CD4-positive, CD25-positive, alpha-beta regulatory T cell (primary cell): ENCODE measurements around the gene PLA2G2F. TPM values are rescaled to one million over a fixed set of nuclear protein-coding genes. Genes with fewer than 3 reads are reported as not detected.
"Not testable (repeated sequence)": the region's sequence is repeated elsewhere in the genome, so short reads cannot be mapped to it uniquely, and the experiment has no call there.

Source experiments
- ATAC-seq, 2 donors: fragments of 150-1000 bp; cut with Tn5 transposase; one replicate each; pipeline ENCODE4 v1.10.0; 2021; ENCODE audit warnings: low read depth in 2 of 2, moderate number of reproducible peaks in 2 of 2, moderate library complexity in 1 of 2
- DNase-seq, 3 donors: peaks; one replicate each; pipeline versions ENCODE4 v3.0.0 to v3.0.0-alpha.2; 2012 to 2022; ENCODE audit warnings: mixed read lengths in 1 of 3
- H3K27ac ChIP-seq: one replicate; pipeline ENCODE4 v1.7.0; 2013; ENCODE audit warnings: mild to moderate bottlenecking, low read length; ENCODE audit not compliant: insufficient read depth, poor library complexity, severe bottlenecking
- H3K27me3 ChIP-seq: one replicate; pipeline ENCODE4 v1.7.0; 2013; ENCODE audit warnings: low read length; ENCODE audit not compliant: control insufficient read depth, insufficient read depth
- H3K36me3 ChIP-seq: one replicate; pipeline ENCODE4 v1.7.0; 2013; ENCODE audit warnings: mild to moderate bottlenecking, low read length, moderate library complexity; ENCODE audit not compliant: control insufficient read depth, insufficient read depth
- H3K4me1 ChIP-seq: 2 replicates; pipeline ENCODE4 v1.7.0; 2013; ENCODE audit warnings: mild to moderate bottlenecking, low read length; ENCODE audit not compliant: insufficient read depth, control insufficient read depth, poor library complexity, severe bottlenecking
- H3K4me3 ChIP-seq: one replicate; pipeline ENCODE4 v1.7.0; 2013; ENCODE audit warnings: low read depth, mild to moderate bottlenecking, low read length, moderate library complexity
- H3K9me3 ChIP-seq, 2 experiments: 1 replicate in 1 of 2; 2 replicates in 1 of 2; pipeline ENCODE4 v1.7.0; 2013; ENCODE audit warnings: low read length in 2 of 2, mild to moderate bottlenecking in 1 of 2, moderate library complexity in 1 of 2; ENCODE audit not compliant: control insufficient read depth in 2 of 2
- H3K27ac Mint-ChIP-seq, 3 donors: one replicate each; pipeline ENCODE4 v1.8.0; 2020 to 2022; ENCODE audit warnings: mild to moderate bottlenecking in 3 of 3, mixed read lengths in 3 of 3, moderate library complexity in 2 of 3
- H3K27me3 Mint-ChIP-seq: one replicate; pipeline ENCODE4 v1.8.0; 2022; ENCODE audit warnings: mild to moderate bottlenecking, mixed read lengths
- H3K36me3 Mint-ChIP-seq: one replicate; pipeline ENCODE4 v1.8.0; 2020; ENCODE audit warnings: mixed read lengths
- H3K4me1 Mint-ChIP-seq, 4 donors: one replicate each; pipeline ENCODE4 v1.8.0; 2020 to 2022; ENCODE audit warnings: mixed read lengths in 4 of 4, mild to moderate bottlenecking in 1 of 4
- H3K4me3 Mint-ChIP-seq, 4 donors: one replicate each; pipeline ENCODE4 v1.8.0; 2020 to 2022; ENCODE audit warnings: mild to moderate bottlenecking in 4 of 4, mixed read lengths in 4 of 4, moderate library complexity in 3 of 4
- H3K9me3 Mint-ChIP-seq, 7 donors: one replicate each; pipeline ENCODE4 v1.8.0; 2020 to 2022; ENCODE audit warnings: mixed read lengths in 7 of 7, mild to moderate bottlenecking in 3 of 7, moderate library complexity in 2 of 7
- polyA plus RNA-seq, 4 donors: library from polyadenylated mRNA; unstranded; fragments of 300-500 nt; fragmentation: Illumina TruSeq; gene quantifications; one replicate each; pipeline ENCODE4 v1.2.3, GENCODE V29; 2021
- total RNA-seq: library from RNA; stranded (reverse); gene quantifications from one replicate; pipeline ENCODE4 v1.2.3, GENCODE V29; 2022

Gene PLA2G2F
- total and polyA plus RNA-seq, 5 donors from 2014 or later, result not detected

DNA sequence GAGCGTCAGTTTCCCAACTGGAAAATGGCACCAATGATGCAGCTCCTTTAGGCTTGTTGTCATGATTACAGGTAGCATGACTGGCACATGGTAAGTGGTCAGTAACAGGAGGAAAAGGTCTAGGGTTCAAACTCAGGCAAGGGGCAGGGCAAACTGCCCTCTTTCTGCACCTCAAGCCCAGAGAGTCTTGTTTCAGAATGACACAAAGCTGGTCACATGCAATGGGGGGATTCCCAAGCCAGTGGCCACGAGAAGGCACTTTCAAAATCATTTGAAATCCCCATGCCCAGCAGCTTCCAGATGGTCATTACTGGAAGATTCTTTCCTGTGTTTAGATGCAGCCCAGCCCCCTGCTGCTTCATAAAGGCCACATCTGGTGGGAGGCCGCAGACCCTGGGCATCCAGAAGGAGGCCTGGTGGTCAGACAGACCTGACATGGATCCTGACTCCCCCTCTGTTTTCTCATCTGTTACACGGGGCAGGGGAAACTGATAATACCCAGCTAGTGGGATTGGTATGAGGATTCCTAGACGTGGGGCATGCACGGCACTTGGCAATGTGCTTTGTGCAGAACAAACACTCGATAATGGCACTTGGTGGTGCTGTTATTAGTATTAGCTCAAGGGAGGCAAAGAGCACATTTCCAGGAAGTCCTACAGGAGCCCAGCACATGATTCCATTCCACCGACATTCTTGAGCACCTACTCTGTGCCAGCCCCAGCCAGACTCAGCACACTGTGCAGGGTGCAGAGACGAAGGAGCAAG is 12.9 kb upstream of the PLA2G2F start:
- Histone ChIP-seq H3K4me1 (no peaks in the 10 kb centered on the region), H3K36me3 (no peaks in the 10 kb centered on the region), H3K27me3 (no peaks in the 10 kb centered on the region), H3K27ac (no peak overlapping the region), H3K9me3 (no peaks in the 10 kb centered on the region), H3K4me3 (no peak overlapping the region)
- DNase-seq, result no peak
- Mint-ChIP-seq H3K4me3 (no peak overlapping the region), H3K27me3 (peaks cover 23% of the 10 kb centered on the region), H3K36me3 (no peaks in the 10 kb centered on the region), H3K27ac (no peak overlapping the region), H3K9me3 (peaks cover 0 to 6% (median 2%) of the 10 kb centered on the region in 7 donors), H3K4me1 (no peaks in the 10 kb centered on the region)
- ATAC-seq, result no peak

DNA sequence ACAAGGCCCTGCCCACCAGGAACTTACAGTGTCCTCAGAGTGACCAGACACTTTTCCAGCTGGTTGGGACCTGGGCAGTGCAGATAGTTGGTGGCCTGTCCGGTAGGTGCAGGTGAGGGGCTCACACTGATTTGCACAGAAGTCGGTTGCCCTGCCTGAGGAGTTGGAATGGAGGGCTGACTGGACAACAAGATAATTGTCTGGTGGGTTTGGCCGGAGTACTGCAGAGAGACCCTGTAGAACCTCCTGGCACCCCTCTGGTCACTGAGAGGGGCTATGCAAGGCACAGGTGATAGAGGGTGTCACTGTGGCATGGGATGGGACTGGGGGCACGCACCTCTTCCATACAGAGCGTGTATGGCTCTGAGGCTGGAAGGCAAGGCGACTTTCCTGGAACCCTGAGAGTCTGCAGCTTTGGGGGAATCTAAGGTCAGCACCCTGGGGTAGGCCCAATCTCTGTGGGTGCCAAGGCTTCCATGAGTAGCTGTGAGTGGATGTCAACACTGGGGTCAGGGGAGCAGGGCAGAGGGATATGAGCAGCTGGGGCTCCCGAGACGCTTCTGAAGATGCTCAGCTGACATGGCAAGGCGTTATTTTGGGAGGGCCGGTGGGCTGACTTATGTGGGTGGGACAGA is 12.2 kb upstream of the PLA2G2F start:
- H3K27me3 Mint-ChIP-seq, result peaks cover 20% of the 10 kb centered on the region

DNA sequence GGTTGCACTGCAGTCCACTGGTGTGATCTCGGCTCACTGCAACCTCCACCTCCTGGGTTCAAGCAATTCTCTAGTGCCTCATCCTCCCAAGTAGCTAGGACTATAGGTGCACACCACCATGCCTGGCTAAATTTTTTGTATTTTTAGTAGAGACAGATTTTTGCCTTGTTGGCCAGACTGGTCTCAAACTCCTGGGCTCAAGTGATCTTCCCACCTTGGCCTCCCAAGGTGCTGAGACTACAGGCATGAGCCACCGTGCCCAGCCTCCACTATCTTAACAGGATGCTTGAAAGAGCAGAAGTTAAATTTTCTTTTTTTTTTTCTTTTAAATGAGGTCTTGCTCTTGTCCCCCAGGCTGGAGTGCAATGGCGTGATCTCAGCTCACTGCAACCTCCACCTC is 8.6 kb upstream of the PLA2G2F start:
- not testable (repeated sequence) for DNase-seq, ATAC-seq, H3K4me1 ChIP-seq, H3K36me3 Mint-ChIP-seq, H3K27me3 ChIP-seq, H3K9me3 ChIP-seq, H3K4me1 Mint-ChIP-seq, H3K4me3 Mint-ChIP-seq, H3K9me3 Mint-ChIP-seq, H3K4me3 ChIP-seq, H3K27ac ChIP-seq, H3K27ac Mint-ChIP-seq, H3K36me3 ChIP-seq
- peaks cover 24% of the 10 kb centered on the region for H3K27me3 Mint-ChIP-seq

More for the DNA sequence above, 12.2 kb upstream of the PLA2G2F start:
- Histone ChIP-seq H3K9me3 (no peaks in the 10 kb centered on the region), H3K27me3 (no peaks in the 10 kb centered on the region), H3K4me3 (no peak overlapping the region), H3K36me3 (no peaks in the 10 kb centered on the region), H3K4me1 (no peaks in the 10 kb centered on the region), H3K27ac (no peak overlapping the region)
- H3K4me3 Mint-ChIP-seq, result no peak overlapping the region
- H3K36me3 Mint-ChIP-seq, result no peaks in the 10 kb centered on the region
- peaks cover 0 to 6% (median 2%) of the 10 kb centered on the region in 7 donors for H3K9me3 Mint-ChIP-seq
- H3K27ac Mint-ChIP-seq, result no peak overlapping the region
- DNase-seq (no peak), ATAC-seq (no peak)
- H3K4me1 Mint-ChIP-seq, result no peaks in the 10 kb centered on the region

DNA sequence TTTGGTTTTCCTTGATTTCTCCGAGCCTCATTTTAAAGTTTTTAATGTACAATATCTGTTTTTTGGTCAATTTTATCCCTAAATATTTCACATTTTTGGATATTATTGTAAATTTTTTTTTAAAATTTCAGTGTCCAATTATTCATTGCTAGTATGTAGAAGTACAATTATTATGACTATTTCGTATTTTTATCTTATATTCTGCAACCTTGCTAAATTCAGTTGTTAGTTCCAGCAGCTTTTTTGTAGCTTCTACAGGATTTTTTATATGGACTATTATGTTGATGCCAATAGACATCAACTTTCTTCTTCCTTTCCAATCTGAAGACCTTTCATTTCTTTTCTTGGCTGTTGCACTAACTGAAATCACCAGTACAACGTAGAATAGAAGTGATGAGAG is 4.1 kb upstream of the PLA2G2F start:
- no peak for ATAC-seq
- no peak overlapping the region for H3K4me3 Mint-ChIP-seq
- Histone ChIP-seq H3K4me1 (no peaks in the 10 kb centered on the region), H3K9me3 (no peaks in the 10 kb centered on the region), H3K4me3 (no peak overlapping the region), H3K36me3 (no peaks in the 10 kb centered on the region), H3K27ac (no peak overlapping the region), H3K27me3 (peaks cover 5% of the 10 kb centered on the region)
- no peaks in the 10 kb centered on the region for H3K4me1 Mint-ChIP-seq
- peaks cover 26% of the 10 kb centered on the region for H3K27me3 Mint-ChIP-seq
- no peak overlapping the region for H3K27ac Mint-ChIP-seq
- no peaks in the 10 kb centered on the region for H3K36me3 Mint-ChIP-seq
- H3K9me3 Mint-ChIP-seq, result peaks cover 0 to 5% (median 0%) of the 10 kb centered on the region in 7 donors
- DNase-seq, result no peak

DNA sequence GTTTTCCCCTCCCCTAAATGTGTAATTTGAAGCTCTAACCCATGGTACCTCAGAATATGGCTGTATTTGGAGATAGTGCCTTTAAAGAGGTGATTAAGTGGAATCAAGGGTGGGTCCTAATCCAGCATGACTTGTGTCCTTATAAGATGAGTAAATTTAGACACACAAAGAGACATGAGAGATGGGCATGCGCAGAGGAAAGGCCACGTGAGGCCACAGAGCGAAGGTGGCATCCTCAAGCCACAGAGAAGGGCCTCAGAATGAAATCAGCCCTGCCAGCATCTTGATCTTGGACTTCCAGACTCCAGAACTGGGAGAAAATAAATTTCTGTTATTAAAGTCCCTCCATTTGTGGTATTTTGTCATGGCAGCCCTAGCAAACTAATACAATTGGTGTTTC is 2.9 kb upstream of the PLA2G2F start:
- no peak overlapping the region for H3K4me3 ChIP-seq
- ATAC-seq, result no peak
- H3K4me1 Mint-ChIP-seq, result no peaks in the 10 kb centered on the region

DNA sequence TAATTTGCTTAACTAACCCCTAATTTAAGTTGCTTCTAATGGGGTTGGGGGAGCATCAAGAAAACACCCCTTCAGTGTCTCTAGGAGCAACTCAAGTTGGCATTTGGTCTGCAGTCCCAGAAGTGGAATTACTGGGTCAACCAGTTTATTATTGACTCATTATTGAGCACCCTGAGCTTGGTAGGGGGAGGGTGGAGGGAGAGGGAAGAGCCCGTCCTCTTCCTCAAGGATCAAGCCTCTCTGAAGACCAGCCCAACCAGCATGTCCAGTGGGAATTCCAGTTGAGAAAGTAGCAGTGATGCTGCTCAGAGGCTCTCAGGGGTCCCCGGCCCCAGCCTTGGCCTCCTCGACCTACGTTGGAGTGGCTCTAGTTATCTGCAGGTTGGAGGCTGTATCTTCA is 2.1 kb upstream of the PLA2G2F start:
- no peaks in the 10 kb centered on the region for H3K9me3 ChIP-seq
- H3K36me3 ChIP-seq, result no peaks in the 10 kb centered on the region
- H3K4me1 Mint-ChIP-seq, result no peaks in the 10 kb centered on the region
- H3K27ac Mint-ChIP-seq, result no peak overlapping the region
- peaks cover 0 to 5% (median 0%) of the 10 kb centered on the region in 7 donors for H3K9me3 Mint-ChIP-seq
- no peak for DNase-seq
- H3K27me3 Mint-ChIP-seq, result peaks cover 23% of the 10 kb centered on the region
- no peak overlapping the region for H3K4me3 ChIP-seq
- H3K27me3 ChIP-seq, result peaks cover 5% of the 10 kb centered on the region
- H3K27ac ChIP-seq, result no peak overlapping the region
- no peak for ATAC-seq
- no peak overlapping the region for H3K4me3 Mint-ChIP-seq
- H3K36me3 Mint-ChIP-seq, result no peaks in the 10 kb centered on the region
- no peaks in the 10 kb centered on the region for H3K4me1 ChIP-seq

More for the DNA sequence above, 2.9 kb upstream of the PLA2G2F start:
- Mint-ChIP-seq H3K36me3 (no peaks in the 10 kb centered on the region), H3K9me3 (peaks cover 0 to 5% (median 0%) of the 10 kb centered on the region in 7 donors), H3K27me3 (peaks cover 25% of the 10 kb centered on the region), H3K27ac (no peak overlapping the region), H3K4me3 (no peak overlapping the region)
- Histone ChIP-seq H3K4me1 (no peaks in the 10 kb centered on the region), H3K36me3 (no peaks in the 10 kb centered on the region), H3K27ac (no peak overlapping the region), H3K9me3 (no peaks in the 10 kb centered on the region), H3K27me3 (peaks cover 5% of the 10 kb centered on the region)
- DNase-seq, result no peak

DNA sequence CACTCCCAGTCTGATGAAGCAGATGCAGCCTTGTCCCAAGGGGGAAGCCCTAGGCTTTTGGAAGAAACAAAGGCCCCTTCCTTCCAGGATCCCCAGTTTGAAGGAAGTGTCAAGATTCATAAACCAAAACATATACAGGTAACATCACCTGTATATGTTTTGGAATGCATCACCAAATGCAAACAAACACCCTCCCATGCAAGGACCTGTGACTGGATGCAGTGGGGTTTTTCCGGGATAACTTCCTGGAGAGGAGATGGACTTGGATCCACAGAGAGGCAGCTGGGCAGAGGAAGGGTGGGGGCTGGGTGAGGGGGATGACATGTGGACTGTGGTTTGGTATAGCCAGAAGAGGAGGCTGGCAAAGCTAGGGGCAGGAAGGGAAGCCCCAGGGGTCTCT is 1.5 kb upstream of the PLA2G2F start:
- H3K36me3 Mint-ChIP-seq, result no peaks in the 10 kb centered on the region
- Histone ChIP-seq H3K4me3 (no peak overlapping the region), H3K27me3 (peaks cover 5% of the 10 kb centered on the region), H3K27ac (no peak overlapping the region), H3K36me3 (no peaks in the 10 kb centered on the region), H3K9me3 (no peaks in the 10 kb centered on the region), H3K4me1 (no peaks in the 10 kb centered on the region)
- no peak overlapping the region for H3K27ac Mint-ChIP-seq
- no peaks in the 10 kb centered on the region for H3K4me1 Mint-ChIP-seq
- DNase-seq (no peak), ATAC-seq (no peak)
- no peak overlapping the region for H3K4me3 Mint-ChIP-seq
- H3K27me3 Mint-ChIP-seq, result peaks cover 25% of the 10 kb centered on the region
- peaks cover 0 to 5% (median 0%) of the 10 kb centered on the region in 7 donors for H3K9me3 Mint-ChIP-seq

DNA sequence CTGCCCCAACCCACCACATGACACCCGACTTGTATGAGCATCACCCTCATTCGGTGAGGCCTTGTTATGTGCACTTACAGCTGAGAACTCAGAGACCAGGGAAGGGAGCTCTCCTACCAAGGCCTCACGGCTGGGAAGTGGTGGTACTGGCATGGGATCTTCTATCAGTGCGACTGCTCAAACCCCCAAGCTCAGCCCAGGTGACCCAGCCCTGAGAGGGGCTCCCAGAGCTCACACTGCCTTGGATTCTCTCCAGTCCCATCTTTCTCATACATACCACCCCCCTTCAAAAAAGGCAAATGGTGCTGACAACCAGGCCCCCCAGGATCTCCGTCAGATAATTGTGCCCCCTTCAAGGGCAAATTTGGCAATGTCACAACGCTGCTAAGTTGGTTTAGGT is 777 bp upstream of the PLA2G2F start:
- H3K4me1 Mint-ChIP-seq, result no peaks in the 10 kb centered on the region
- no peaks in the 10 kb centered on the region for H3K36me3 ChIP-seq
- ATAC-seq (no peak), DNase-seq (no peak)
- H3K27me3 ChIP-seq, result peaks cover 5% of the 10 kb centered on the region
- H3K9me3 ChIP-seq, result no peaks in the 10 kb centered on the region
- H3K27ac ChIP-seq, result no peak overlapping the region
- no peak overlapping the region for H3K27ac Mint-ChIP-seq
- H3K36me3 Mint-ChIP-seq, result no peaks in the 10 kb centered on the region
- no peak overlapping the region for H3K4me3 ChIP-seq
- peaks cover 25% of the 10 kb centered on the region for H3K27me3 Mint-ChIP-seq
- H3K9me3 Mint-ChIP-seq, result peaks cover 0 to 4% (median 0%) of the 10 kb centered on the region in 7 donors
- no peaks in the 10 kb centered on the region for H3K4me1 ChIP-seq
- H3K4me3 Mint-ChIP-seq, result no peak overlapping the region
